HG02798 (cell line): ENCODE data around the gene ATG2A.
A peak's percentile ranks its signal among the peaks of the same experiment; 100 is the strongest.

Source experiments
- ATAC-seq: cut with Tn5 transposase; IDR thresholded peaks from one replicate; pipeline ENCODE4 v1.9.1; 2021; ENCODE audit warnings: mild to moderate bottlenecking; ENCODE audit not compliant: unreplicated experiment, poor library complexity

Gene ATG2A

DNA sequence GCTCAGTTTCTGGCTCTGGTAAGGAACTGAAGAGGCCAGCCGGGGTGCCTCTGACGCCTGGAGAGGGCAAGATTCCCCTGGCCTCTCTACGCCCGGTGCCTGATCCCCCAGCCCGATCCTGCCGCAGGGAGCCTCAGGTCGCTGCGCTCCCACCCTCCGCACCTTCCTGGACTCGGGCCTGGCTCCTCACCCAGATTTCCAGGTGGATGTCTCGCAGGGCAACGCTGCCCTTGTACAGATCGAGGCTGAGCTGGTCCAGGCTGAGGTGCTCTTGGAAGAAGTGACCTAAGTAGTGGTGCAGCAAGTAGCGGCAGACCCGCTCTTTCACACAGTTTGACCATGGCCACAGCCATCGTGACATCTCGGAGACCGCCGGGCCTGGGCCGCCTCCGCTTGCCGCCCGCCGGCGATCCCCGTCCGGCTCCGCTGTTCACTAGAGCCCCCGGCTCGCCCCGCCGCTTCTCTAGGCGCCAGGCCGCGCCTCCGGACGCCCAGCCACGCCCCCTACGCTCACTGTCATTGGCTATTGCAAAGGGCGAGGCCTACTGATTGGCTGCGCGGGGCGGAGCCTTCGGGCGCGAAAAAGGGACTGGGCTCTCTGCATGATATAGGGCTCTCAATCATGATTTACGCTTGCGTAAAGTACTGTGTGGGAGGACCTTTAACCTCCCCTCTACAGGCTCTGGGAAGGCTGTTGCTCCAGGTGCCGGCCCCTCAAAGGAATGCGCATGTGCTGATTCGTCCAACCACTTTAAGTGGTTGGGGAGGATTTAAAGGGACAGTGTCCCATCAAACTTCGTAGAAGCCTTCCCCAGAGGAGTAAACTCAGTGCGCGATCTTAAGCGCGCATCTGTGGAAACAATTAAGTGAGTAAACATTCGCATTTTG is at the start of gene ATG2A:
TSS of gene ATG2A (minus strand) at position 435 of the 888 bp plus-strand sequence. CDS start at position 361, 74 bp downstream.
- ATAC-seq: peak; percentile 96

GRCh38 chr11:64963072-64963631 is 46.1 kb upstream of the ATG2A start:
- no peak for ATAC-seq

- no peak for ATAC-seq
Measured at GRCh38 chr11:64960719-64961118, 43.7 kb upstream of the ATG2A start.

DNA sequence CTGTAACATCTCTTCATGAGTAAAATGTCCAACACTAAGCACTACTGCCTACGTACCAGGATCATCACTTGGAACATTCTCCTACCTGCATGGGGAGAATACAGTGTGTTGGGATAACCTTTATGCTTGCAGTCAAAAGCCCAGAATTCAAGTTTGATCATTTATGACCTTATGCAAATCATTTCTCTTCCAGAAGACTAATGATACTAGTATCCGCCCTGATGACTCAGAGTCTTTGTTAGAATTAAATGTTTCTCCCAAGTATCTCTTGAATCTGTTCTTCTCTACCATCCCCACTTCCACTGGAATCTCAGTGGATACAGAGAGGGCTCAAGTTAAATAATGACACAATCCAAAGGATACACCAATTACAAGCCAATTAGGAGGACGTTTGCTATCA is 42.5 kb upstream of the ATG2A start:
- no peak for ATAC-seq

GRCh38 chr11:64954201-64954600 is 37.2 kb upstream of the ATG2A start:
- no peak for ATAC-seq

GRCh38 chr11:64951529-64951928 is 34.5 kb upstream of the ATG2A start:
- no peak for ATAC-seq

DNA sequence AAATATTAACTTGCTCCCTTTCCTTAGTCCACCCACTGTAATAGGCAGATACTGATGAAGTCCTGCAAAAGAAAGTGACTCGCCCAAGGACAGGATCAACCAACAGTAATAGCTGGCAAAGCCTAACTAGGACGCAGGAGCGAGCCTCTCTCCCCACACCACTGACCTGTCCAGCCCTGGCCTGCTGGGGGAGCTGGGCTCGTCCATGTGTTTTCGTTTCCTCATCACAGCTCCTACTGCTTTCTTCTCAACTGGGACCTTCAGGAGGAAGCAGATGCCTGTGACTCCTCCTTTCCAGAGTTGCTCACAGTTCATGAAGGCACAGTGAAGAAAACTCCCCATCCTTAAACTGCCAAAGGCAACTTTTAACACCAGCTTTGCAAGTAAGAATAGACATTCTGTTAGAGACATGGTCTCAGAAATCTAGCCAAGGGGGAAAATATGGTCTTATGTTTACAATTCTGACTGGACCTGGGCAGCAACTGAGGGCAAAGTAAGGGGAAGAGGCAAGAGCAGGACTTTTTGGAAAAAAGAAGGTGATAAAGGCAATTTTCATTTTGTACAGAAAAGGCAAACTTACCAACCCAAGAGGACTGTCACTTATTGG is 30.3 kb upstream of the ATG2A start:
- ATAC-seq: no peak

- ATAC-seq: no peak
Measured at GRCh38 chr11:64936539-64936938, 19.5 kb upstream of the ATG2A start.

- no peak for ATAC-seq
Measured at GRCh38 chr11:64935359-64936081, 18.5 kb upstream of the ATG2A start, which contains the start of gene GPHA2. TSS of gene GPHA2 (minus strand) at chr11:64935893. CDS start at chr11:64935460, 433 bp downstream.

DNA sequence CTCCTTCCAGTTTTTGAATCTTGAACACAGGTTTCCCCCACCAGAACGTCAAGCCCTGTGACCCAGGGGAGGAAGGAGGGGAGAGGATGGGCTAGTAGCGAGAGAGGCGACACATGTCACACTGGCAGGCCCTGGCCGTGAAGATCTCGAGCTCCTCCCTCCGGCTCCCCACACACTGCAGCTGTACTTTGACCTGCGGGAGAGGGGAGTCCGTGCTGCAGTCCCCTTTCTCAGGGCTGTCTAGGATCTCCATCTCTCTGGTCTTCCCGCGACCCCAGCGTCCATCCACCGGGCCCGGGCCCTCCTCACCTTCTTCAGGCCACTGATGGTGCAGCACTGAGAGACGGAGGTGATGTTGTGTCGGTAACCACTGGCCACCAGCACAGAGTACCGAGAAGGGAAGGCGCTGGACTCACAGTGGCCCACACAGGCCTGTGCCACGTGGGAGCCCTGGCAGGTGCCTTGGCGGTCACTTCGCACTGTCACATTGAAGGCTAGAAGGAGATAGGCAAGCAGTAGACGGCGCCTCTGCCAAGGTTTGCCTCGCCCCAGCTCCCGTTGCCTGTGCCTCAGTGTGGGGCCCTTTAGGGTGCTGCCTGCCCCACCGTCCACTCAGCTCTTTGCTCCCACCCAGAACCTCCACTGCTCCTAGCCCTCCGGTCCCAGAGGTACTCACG is 17.8 kb upstream of the ATG2A start:
- ATAC-seq: no peak

DNA sequence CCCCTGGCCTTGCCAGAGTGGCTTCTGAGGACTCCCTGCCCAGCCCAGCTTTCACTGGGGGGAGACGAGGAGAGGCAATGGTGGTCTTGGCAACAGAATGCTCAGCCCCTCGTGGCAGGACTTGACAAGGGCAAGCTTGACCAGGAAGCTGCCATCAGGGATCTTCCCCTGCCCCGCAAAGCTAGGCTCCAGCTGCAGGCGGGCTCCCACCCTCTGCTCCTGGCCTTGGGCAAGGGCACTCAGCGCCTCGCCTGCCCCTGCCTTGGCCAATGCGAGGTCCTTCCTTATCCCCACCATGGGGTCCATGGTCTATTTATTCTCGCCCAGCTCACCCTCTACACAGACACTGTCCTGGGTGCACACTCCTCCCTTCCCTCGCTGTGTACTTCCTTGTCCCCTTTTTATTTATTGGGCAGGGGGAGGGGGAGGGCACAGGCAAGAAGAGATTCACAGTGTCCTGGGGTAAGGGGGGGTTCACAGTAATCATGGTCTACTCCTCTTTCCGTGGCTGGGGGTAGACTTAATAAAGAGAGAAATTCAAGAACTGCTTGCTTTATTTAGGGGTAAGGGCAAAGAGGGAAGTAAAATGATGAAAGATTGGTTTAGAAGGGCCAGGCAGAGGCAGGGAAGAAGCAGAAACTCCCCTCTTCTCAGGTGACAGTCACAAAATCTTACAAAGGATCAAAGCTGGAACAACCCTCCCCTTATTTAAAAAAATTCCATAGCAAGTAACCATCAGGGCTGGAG is 17.1 kb upstream of the ATG2A start:
- ATAC-seq: no peak

DNA sequence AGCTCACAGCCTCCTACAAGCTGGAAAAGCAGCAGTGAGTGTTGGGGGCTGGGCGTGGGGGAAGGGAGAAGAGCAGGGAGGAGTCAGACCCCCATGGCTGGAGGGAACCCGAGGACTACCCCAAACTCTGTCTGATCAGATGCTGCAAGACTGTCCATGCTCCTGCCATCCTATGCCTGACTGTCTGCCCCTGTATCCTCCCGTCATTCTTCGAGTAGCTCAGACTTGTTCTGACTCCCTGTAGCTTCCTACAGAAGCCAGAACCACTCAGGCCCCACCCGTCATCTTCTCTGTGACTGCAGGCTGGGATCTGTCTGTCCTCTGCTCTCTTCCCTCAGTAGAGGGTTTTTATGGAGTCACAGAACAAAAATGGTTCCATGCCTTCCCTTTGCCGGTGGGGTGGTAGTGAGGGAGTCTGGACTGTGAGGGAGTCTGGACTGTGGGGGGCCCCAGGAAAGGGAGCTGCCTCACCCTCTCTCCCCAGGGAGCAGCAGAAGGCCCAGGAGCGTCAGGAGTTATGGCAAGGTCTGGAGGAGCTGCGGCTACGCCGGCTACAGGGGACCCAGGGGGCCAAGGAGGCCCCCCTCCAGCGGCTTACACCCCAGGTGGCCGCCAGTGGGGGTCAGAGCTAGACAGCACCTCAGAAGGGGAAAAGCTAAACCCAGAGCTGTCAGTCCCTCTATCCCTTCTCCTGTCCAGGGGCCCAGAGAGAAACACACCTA is 16.4 kb upstream of the ATG2A start:
- ATAC-seq: no peak

GRCh38 chr11:64932324-64932723 is 15.3 kb upstream of the ATG2A start:
- ATAC-seq: no peak

GRCh38 chr11:64931290-64931689 is 14.3 kb upstream of the ATG2A start:
- ATAC-seq: no peak

DNA sequence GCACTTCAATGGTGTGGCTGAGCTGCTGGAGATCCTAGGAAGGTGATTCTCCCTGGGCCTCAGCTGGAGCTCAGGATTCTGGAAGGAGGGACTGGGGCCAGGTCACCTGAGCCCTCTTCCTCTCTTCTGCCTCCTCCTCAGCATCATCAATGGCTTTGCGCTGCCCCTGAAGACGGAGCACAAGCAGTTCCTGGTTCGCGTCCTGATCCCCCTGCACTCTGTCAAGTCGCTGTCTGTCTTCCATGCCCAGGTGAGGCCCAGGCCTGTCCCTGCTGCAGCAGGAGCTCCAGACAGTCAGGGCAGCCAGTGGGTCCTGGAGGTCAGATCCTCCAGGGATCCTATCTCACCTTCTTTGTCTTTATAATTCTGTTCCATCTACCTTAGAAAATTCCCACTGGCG is 13.3 kb upstream of the ATG2A start:
- ATAC-seq: no peak

DNA sequence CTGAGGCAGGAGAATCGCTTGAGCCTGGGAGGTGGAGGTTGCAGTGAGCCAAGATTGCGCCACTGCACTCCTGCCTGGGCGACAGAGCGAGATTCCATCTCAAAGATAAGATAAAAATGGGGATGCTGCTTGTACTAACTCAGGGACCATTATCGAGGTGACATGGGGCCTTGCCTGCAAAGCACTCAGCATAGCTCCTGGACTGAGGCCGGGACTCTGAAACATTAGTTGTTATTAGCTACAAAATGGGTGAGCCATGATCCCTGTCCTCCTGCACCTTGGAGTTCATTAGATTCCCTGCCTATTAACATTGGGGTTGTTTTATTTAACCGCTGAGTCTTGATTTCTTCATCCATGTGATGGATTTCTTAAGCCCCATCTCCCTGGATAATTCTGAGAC is 12.6 kb upstream of the ATG2A start:
- no peak for ATAC-seq

GRCh38 chr11:64928957-64929356 is 11.9 kb upstream of the ATG2A start:
- ATAC-seq: no peak

DNA sequence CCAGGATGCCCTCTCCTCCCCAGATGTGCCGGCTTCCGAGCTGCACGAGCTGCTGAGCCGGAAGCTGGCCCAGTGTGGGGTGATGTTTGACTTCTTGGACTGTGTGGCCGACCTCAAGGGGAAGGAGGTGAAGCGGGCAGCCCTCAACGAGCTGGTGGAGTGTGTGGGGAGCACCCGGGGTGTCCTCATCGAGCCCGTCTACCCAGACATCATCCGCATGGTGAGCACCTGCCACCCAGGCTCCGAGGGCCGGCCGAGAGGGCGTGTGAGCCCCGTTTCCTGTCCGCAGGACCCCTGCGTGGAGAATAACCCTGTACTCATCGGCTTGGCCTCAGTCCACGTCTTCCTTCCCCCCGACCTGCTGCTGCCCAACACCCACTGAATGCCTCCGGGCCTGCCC is 9.7 kb upstream of the ATG2A start:
- no peak for ATAC-seq
